Measurements from ENCODE around the gene PACSIN3.
A peak's percentile ranks its signal among the peaks of the same experiment; 100 is the strongest.

PACSIN3 gene

DNA sequence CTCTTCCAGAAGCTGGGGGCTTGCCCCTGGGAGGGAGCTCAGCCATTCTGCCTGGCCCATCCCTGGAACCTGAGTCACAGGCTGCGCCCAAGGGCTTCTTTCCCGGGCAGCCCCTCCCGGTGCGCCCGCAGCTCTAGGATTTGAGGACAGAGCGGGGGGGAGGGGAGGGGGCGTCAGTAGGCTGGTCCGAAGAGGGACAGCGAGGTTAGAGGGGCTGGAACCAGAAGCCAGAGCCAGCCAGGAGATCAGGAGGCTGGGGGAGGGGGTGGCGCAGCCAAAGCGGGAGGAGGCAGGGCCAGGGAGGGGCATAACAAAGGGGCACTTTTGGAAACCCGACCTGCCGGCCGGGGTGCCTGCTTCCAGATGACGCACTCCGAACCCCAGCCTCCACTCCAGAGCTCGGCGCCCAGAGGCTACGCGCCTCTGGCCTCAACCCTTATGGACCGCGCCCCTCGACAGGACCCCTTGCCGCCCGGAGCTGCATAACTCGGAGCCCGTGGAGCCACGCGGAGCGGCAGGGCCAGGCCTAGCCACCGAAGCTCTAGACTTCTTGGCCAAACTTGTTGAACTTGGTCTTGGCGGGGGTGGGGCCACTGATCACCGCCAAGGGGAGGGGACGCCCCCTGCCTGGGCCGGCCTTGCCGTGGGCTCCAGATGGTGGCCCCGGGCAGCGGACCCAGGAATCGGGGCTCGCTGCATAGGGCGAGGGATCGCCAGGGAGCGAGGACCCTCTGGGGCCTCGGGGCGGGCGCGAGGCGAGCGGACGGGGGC, 744 bp downstream of the PACSIN3 start:
- peak overlapping the region; percentile 81 for H3K4me3 ChIP-seq (replicated peaks; ENCODE audit: low read depth, low read length)
- TF ChIP-seq, protein P1, sequence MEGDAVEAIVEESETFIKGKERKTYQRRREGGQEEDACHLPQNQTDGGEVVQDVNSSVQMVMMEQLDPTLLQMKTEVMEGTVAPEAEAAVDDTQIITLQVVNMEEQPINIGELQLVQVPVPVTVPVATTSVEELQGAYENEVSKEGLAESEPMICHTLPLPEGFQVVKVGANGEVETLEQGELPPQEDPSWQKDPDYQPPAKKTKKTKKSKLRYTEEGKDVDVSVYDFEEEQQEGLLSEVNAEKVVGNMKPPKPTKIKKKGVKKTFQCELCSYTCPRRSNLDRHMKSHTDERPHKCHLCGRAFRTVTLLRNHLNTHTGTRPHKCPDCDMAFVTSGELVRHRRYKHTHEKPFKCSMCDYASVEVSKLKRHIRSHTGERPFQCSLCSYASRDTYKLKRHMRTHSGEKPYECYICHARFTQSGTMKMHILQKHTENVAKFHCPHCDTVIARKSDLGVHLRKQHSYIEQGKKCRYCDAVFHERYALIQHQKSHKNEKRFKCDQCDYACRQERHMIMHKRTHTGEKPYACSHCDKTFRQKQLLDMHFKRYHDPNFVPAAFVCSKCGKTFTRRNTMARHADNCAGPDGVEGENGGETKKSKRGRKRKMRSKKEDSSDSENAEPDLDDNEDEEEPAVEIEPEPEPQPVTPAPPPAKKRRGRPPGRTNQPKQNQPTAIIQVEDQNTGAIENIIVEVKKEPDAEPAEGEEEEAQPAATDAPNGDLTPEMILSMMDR (IDR thresholded peaks at IDR 0.05; ENCODE audit: low read depth, low read length, missing control alignments), result no peak
- no peak for DNase-seq (ENCODE audit: extremely low read depth, low read depth)

GRCh38 chr11:47184711-47185304, 1.4 kb downstream of the PACSIN3 start:
- TF ChIP-seq, protein P1 (IDR thresholded peaks at IDR 0.05; ENCODE audit: low read depth, low read length, missing control alignments), result no peak
- peak overlapping the region; percentile 81 for H3K4me3 ChIP-seq (replicated peaks; ENCODE audit: low read depth, low read length)
- DNase-seq (ENCODE audit: extremely low read depth, low read depth), result no peak

GRCh38 chr11:47183969-47184368, 2.3 kb downstream of the PACSIN3 start:
- TF ChIP-seq, protein P1 (IDR thresholded peaks at IDR 0.05; ENCODE audit: low read depth, low read length, missing control alignments), result no peak
- no peak for DNase-seq (ENCODE audit: extremely low read depth, low read depth)
- no peak overlapping the region for H3K4me3 ChIP-seq (replicated peaks; ENCODE audit: low read depth, low read length)

- TF ChIP-seq, protein P1 (IDR thresholded peaks at IDR 0.05; ENCODE audit: low read depth, low read length, missing control alignments), result no peak
- DNase-seq (ENCODE audit: extremely low read depth, low read depth), result no peak
These were observed 3.0 kb downstream of the PACSIN3 start for GRCh38 chr11:47183031-47183856.

GRCh38 chr11:47182380-47182779, 3.9 kb downstream of the PACSIN3 start:
- TF ChIP-seq, protein P1 (IDR thresholded peaks at IDR 0.05; ENCODE audit: low read depth, low read length, missing control alignments), result no peak
- H3K4me3 ChIP-seq (replicated peaks; ENCODE audit: low read depth, low read length), result no peak overlapping the region
- DNase-seq (ENCODE audit: extremely low read depth, low read depth), result no peak

More at GRCh38 chr11:47183031-47183856, 3.0 kb downstream of the PACSIN3 start:
- no peak overlapping the region for H3K4me3 ChIP-seq (replicated peaks; ENCODE audit: low read depth, low read length)

GRCh38 chr11:47181271-47181670, 5.0 kb downstream of the PACSIN3 start:
- TF ChIP-seq, protein P1 (IDR thresholded peaks at IDR 0.05; ENCODE audit: low read depth, low read length, missing control alignments), result no peak
- no peak for DNase-seq (ENCODE audit: extremely low read depth, low read depth)
- no peak overlapping the region for H3K4me3 ChIP-seq (replicated peaks; ENCODE audit: low read depth, low read length)

All from HFF-Myc (cell line).